ENCODE results near the gene WDR53.

GRCh38 chr3:196506687-196507086 lies 61.7 kb downstream of the WDR53 start:
- TF ChIP-seq CTCF (IDR thresholded peaks at IDR 0.05; ENCODE audit: insufficient read depth, low read depth, low read length): no peak
- TF ChIP-seq EZH2 (IDR thresholded peaks at IDR 0.05; ENCODE audit: insufficient read depth, low read length): no peak

Measured in astrocyte (in vitro differentiated cells and primary cell).